GM23338 (cell line): ENCODE results near the gene PKHD1. TPM values are rescaled to one million over a fixed set of nuclear protein-coding genes. Genes with fewer than 3 reads are reported as not detected.

Experiments
- ATAC-seq: fragments of 200-7000 bp; cut with Tn5 transposase; 3 replicates; pipeline ENCODE4 v1.9.1; 2020
- DNase-seq: peaks from one replicate; pipeline ENCODE4 v3.0.0-alpha.2; 2015; ENCODE audit warnings: low spot score
- H2AFZ ChIP-seq: fragments of 200-600 bp; sonication (generic); 2 replicates; pipeline ENCODE4 v1.8.0; 2016; ENCODE audit warnings: antibody characterized with exemption, mild to moderate bottlenecking, moderate library complexity
- H3F3A ChIP-seq: fragments of 200-600 bp; sonication (generic); replicated peaks from 2 replicates; pipeline ENCODE4 v1.8.0; 2017; ENCODE audit warnings: antibody characterized with exemption, mixed run types, low read depth
- H3K27ac ChIP-seq: fragments of 200-600 bp; sonication (generic); 2 replicates; pipeline ENCODE4 v1.6.1; 2016; ENCODE audit warnings: low read depth
- H3K27me3 ChIP-seq: fragments of 200-600 bp; sonication (generic); 2 replicates; pipeline ENCODE4 v1.8.0; 2016; ENCODE audit warnings: mild to moderate bottlenecking, mixed run types, moderate library complexity; ENCODE audit not compliant: insufficient read depth
- H3K36me3 ChIP-seq: fragments of 200-600 bp; sonication (generic); 2 replicates; pipeline ENCODE4 v1.8.0; 2016; ENCODE audit warnings: mild to moderate bottlenecking; ENCODE audit not compliant: insufficient read depth
- H3K4me1 ChIP-seq: fragments of 200-600 bp; sonication (generic); 2 replicates; pipeline ENCODE4 v1.8.0; 2016; ENCODE audit warnings: mild to moderate bottlenecking, moderate library complexity; ENCODE audit not compliant: insufficient read depth
- H3K4me2 ChIP-seq: fragments of 200-600 bp; sonication (generic); 2 replicates; pipeline ENCODE4 v1.7.1; 2017; ENCODE audit warnings: mixed run types
- H3K4me3 ChIP-seq: fragments of 200-600 bp; sonication (generic); 2 replicates; pipeline ENCODE4 v1.6.1; 2016; ENCODE audit warnings: mixed run types
- H3K79me2 ChIP-seq: fragments of 200-600 bp; sonication (generic); replicated peaks from 2 replicates; pipeline ENCODE4 v1.8.0; 2017; ENCODE audit warnings: mild to moderate bottlenecking; ENCODE audit not compliant: insufficient read depth
- H3K9me2 ChIP-seq: fragments of 200-600 bp; sonication (generic); 2 replicates; pipeline ENCODE4 v1.8.0; 2017; ENCODE audit not compliant: insufficient read depth
- H4K20me1 ChIP-seq: fragments of 200-600 bp; sonication (generic); replicated peaks from 2 replicates; pipeline ENCODE4 v1.8.0; 2017; ENCODE audit warnings: mild to moderate bottlenecking; ENCODE audit not compliant: insufficient read depth
- H3K27ac Mint-ChIP-seq: 2 replicates; pipeline ENCODE4 v1.8.0; 2020; ENCODE audit warnings: inconsistent platforms, mild to moderate bottlenecking, moderate library complexity, mixed read lengths
- H3K27me3 Mint-ChIP-seq: 3 replicates; pipeline ENCODE4 v1.8.0; 2022; ENCODE audit warnings: low read depth, mild to moderate bottlenecking, moderate library complexity, mixed read lengths, inconsistent platforms; ENCODE audit not compliant: insufficient read depth, poor library complexity
- H3K36me3 Mint-ChIP-seq: 3 replicates; pipeline ENCODE4 v1.8.0; 2021; ENCODE audit warnings: low read depth, mild to moderate bottlenecking, inconsistent platforms, moderate library complexity, mixed read lengths
- H3K4me1 Mint-ChIP-seq: 3 replicates; pipeline ENCODE4 v1.8.0; 2020; ENCODE audit warnings: mild to moderate bottlenecking, inconsistent platforms, mixed read lengths
- H3K4me3 Mint-ChIP-seq: 3 replicates; pipeline ENCODE4 v1.8.0; 2021; ENCODE audit warnings: moderate library complexity, mild to moderate bottlenecking, inconsistent platforms, mixed read lengths
- H3K9me3 Mint-ChIP-seq: 3 replicates; pipeline ENCODE4 v1.8.0; 2020; ENCODE audit warnings: moderate library complexity, mild to moderate bottlenecking, inconsistent platforms, mixed read lengths
- ETS1 ChIP-seq: IDR thresholded peaks from 2 replicates; pipeline ENCODE4 v1.6.1; 2016; ENCODE audit warnings: antibody characterized with exemption
- EZH2 ChIP-seq: fragments of 200-600 bp; sonication (generic); IDR thresholded peaks from one replicate; pipeline ENCODE4 v1.8.0; 2017; ENCODE audit warnings: antibody characterized with exemption, mild to moderate bottlenecking, low read depth; ENCODE audit not compliant: unreplicated experiment
- EZH2phosphoT487 ChIP-seq: fragments of 200-600 bp; sonication (generic); IDR thresholded peaks from one replicate; pipeline ENCODE4 v1.8.1; 2018; ENCODE audit warnings: antibody characterized with exemption; ENCODE audit not compliant: unreplicated experiment
- JUNB ChIP-seq: IDR thresholded peaks from one replicate; pipeline ENCODE4 v1.6.1; 2016; ENCODE audit warnings: antibody characterized with exemption; ENCODE audit not compliant: unreplicated experiment
- NANOG ChIP-seq: IDR thresholded peaks from 2 replicates; pipeline ENCODE4 v1.6.1; 2016; ENCODE audit warnings: antibody characterized with exemption, borderline replicate concordance
- POLR2AphosphoS5 ChIP-seq: IDR thresholded peaks from 2 replicates; pipeline ENCODE4 v1.6.1; 2016; ENCODE audit warnings: antibody characterized with exemption, low read depth
- REST ChIP-seq: IDR thresholded peaks from one replicate; pipeline ENCODE4 v1.6.1; 2018; ENCODE audit warnings: antibody characterized with exemption; ENCODE audit not compliant: unreplicated experiment
- STAT1 ChIP-seq: IDR thresholded peaks from one replicate; pipeline ENCODE4 v1.6.1; 2016; ENCODE audit warnings: antibody characterized with exemption; ENCODE audit not compliant: unreplicated experiment
- ZNF114 ChIP-seq: fragments of 250-450 bp; sonication (Bioruptor Pico); IDR thresholded peaks from 2 replicates; pipeline ENCODE4 v1.5.0; 2020; ENCODE audit warnings: mild to moderate bottlenecking, moderate library complexity
- ZNF331 ChIP-seq: fragments of 250-450 bp; sonication (Bioruptor Pico); IDR thresholded peaks from 2 replicates; pipeline ENCODE4 v1.5.0; 2020; ENCODE audit warnings: low read depth, mild to moderate bottlenecking, moderate library complexity
- polyA plus RNA-seq: library from polyadenylated mRNA; unstranded; fragments of >200 nt; fragmentation: Nextera tagmentation; extraction: Ambion mirVana; gene quantifications from 2 replicates; pipeline ENCODE4 v1.2.1, GENCODE V29; 2016
- total RNA-seq: library from RNA; depleted of rRNA; stranded (reverse); fragments of >200 nt; shearing (Covaris generic); gene quantifications from 2 replicates; pipeline ENCODE4 v1.2.3, GENCODE V29; 2014
- TF ChIP-seq, protein P1 (sequence below): fragments of 250-450 bp; sonication (Bioruptor Pico); IDR thresholded peaks from 2 replicates; pipeline ENCODE4 v1.5.0; 2020; ENCODE audit warnings: mild to moderate bottlenecking, moderate library complexity

PKHD1 gene
- total and polyA plus RNA-seq, 2 experiments from 2014 or later: 0.03 to 0.07 TPM

DNA sequence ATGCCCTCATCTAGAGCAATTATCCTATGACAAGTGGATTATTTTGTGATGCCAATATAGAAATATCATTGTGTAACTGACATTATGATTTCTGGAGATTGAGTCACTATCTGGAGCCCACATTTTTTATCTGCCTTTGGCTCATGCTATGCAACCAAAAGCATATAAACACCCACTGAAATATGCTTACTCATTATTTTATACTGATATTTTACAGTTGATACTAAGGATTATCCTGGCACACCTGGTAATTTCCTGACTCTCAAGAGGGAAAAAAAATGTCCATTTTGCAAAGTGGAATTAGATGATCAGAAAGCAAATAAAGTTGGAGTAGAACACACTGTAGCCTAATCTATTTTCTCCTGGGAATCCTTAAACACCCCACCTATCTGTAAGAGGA lies 154.5 kb downstream of the PKHD1 start (continued):
- TF ChIP-seq, protein P1, sequence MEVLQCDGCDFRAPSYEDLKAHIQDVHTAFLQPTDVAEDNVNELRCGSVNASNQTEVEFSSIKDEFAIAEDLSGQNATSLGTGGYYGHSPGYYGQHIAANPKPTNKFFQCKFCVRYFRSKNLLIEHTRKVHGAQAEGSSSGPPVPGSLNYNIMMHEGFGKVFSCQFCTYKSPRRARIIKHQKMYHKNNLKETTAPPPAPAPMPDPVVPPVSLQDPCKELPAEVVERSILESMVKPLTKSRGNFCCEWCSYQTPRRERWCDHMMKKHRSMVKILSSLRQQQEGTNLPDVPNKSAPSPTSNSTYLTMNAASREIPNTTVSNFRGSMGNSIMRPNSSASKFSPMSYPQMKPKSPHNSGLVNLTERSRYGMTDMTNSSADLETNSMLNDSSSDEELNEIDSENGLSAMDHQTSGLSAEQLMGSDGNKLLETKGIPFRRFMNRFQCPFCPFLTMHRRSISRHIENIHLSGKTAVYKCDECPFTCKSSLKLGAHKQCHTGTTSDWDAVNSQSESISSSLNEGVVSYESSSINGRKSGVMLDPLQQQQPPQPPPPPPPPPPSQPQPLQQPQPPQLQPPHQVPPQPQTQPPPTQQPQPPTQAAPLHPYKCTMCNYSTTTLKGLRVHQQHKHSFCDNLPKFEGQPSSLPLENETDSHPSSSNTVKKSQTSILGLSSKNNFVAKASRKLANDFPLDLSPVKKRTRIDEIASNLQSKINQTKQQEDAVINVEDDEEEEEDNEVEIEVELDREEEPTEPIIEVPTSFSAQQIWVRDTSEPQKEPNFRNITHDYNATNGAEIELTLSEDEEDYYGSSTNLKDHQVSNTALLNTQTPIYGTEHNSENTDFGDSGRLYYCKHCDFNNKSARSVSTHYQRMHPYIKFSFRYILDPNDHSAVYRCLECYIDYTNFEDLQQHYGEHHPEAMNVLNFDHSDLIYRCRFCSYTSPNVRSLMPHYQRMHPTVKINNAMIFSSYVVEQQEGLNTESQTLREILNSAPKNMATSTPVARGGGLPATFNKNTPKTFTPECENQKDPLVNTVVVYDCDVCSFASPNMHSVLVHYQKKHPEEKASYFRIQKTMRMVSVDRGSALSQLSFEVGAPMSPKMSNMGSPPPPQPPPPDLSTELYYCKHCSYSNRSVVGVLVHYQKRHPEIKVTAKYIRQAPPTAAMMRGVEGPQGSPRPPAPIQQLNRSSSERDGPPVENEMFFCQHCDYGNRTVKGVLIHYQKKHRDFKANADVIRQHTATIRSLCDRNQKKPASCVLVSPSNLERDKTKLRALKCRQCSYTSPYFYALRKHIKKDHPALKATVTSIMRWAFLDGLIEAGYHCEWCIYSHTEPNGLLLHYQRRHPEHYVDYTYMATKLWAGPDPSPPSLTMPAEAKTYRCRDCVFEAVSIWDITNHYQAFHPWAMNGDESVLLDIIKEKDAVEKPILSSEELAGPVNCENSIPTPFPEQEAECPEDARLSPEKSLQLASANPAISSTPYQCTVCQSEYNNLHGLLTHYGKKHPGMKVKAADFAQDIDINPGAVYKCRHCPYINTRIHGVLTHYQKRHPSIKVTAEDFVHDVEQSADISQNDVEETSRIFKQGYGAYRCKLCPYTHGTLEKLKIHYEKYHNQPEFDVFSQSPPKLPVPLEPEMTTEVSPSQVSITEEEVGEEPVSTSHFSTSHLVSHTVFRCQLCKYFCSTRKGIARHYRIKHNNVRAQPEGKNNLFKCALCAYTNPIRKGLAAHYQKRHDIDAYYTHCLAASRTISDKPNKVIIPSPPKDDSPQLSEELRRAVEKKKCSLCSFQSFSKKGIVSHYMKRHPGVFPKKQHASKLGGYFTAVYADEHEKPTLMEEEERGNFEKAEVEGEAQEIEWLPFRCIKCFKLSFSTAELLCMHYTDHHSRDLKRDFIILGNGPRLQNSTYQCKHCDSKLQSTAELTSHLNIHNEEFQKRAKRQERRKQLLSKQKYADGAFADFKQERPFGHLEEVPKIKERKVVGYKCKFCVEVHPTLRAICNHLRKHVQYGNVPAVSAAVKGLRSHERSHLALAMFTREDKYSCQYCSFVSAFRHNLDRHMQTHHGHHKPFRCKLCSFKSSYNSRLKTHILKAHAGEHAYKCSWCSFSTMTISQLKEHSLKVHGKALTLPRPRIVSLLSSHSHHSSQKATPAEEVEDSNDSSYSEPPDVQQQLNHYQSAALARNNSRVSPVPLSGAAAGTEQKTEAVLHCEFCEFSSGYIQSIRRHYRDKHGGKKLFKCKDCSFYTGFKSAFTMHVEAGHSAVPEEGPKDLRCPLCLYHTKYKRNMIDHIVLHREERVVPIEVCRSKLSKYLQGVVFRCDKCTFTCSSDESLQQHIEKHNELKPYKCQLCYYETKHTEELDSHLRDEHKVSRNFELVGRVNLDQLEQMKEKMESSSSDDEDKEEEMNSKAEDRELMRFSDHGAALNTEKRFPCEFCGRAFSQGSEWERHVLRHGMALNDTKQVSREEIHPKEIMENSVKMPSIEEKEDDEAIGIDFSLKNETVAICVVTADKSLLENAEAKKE (CRISPR knock-in tag): no peak
- TF ChIP-seq ETS1 (no peak), ZNF331 (CRISPR knock-in tag) (no peak), JUNB (no peak), EZH2phosphoT487 (no peak), ZNF114 (CRISPR knock-in tag) (no peak)

DNA sequence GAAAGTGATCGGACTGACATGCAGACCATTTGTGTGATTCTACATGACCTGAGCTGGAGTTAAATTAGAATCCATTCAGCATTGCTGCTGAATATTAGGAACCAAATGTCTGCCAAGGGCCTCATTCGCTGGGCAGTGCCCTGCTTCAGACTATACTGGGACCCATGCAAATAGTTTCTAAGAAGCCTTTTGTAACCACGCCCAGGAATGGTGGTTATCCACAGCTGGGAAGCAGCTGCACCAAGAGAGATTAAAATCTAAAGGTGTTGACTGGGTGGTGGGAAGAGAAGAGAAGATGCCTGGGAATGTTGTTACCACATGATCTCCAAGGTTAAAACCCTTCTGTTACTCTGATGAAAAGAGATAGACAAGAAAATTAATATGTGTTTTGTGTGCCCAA lies 156.8 kb downstream of the PKHD1 start:
- Mint-ChIP-seq H3K27ac (no peak overlapping the region), H3K4me1 (peaks cover 17% of the 10 kb centered on the region), H3K4me3 (no peak overlapping the region), H3K36me3 (no peaks in the 10 kb centered on the region), H3K27me3 (peaks cover 7% of the 10 kb centered on the region), H3K9me3 (no peaks in the 10 kb centered on the region; the same call in 2 of the 3 replicates)
- no peaks in the 10 kb centered on the region for H3K36me3 ChIP-seq
- ATAC-seq: no peak
- no peak overlapping the region for H3K4me2 ChIP-seq
- no peaks in the 10 kb centered on the region for H3F3A ChIP-seq
- no peak overlapping the region for H2AFZ ChIP-seq
- H3K79me2 ChIP-seq: no peaks in the 10 kb centered on the region
- H3K4me1 ChIP-seq: peaks cover 9% of the 10 kb centered on the region
- no peaks in the 10 kb centered on the region for H4K20me1 ChIP-seq
- H3K27ac ChIP-seq: no peak overlapping the region
- no peak overlapping the region for H3K4me3 ChIP-seq
- H3K27me3 ChIP-seq: no peaks in the 10 kb centered on the region
- H3K9me2 ChIP-seq: no peaks in the 10 kb centered on the region; the same call in 1 of the 2 replicates
- no peak for DNase-seq
- TF ChIP-seq NANOG: no peak
- no peak for TF ChIP-seq STAT1
- no peak for TF ChIP-seq POLR2AphosphoS5
- TF ChIP-seq EZH2: no peak
- TF ChIP-seq ZNF114 (CRISPR knock-in tag): no peak
- no peak for TF ChIP-seq ZNF331 (CRISPR knock-in tag)
- no peak for TF ChIP-seq EZH2phosphoT487
- TF ChIP-seq JUNB: no peak
- TF ChIP-seq REST: no peak
